Sigmoid colon (tissue), 4 donors: ENCODE results near the gene FBXO21.
A peak's percentile ranks its signal among the peaks of the same experiment; 100 is the strongest.

ENCODE experiments used
- POLR2A ChIP-seq, 2 donors: fragments of 450-650 bp; IDR thresholded peaks; one replicate each; pipeline ENCODE4 v1.6.1; 2016; ENCODE audit warnings: antibody characterized with exemption in 2 of 2, mild to moderate bottlenecking in 2 of 2, moderate library complexity in 2 of 2
- POLR2AphosphoS5 ChIP-seq, 4 donors: sonication (generic); formaldehyde crosslinking; IDR thresholded peaks; one replicate each; pipeline ENCODE4 v1.6.1; 2017; ENCODE audit warnings: antibody characterized with exemption in 4 of 4
- TF ChIP-seq, protein P1 (sequence below), 4 experiments: fragments of 450-650 bp in 3 of 4; fragments of 200-600 bp in 1 of 4; IDR thresholded peaks; one replicate each; pipeline ENCODE4 v1.5.1; 2016 to 2019; ENCODE audit warnings: antibody characterized with exemption in 4 of 4, mild to moderate bottlenecking in 3 of 4, moderate library complexity in 2 of 4

GRCh38 chr12:117212563-117213190 is 22.4 kb upstream of the FBXO21 start:
- TF ChIP-seq, protein P1, sequence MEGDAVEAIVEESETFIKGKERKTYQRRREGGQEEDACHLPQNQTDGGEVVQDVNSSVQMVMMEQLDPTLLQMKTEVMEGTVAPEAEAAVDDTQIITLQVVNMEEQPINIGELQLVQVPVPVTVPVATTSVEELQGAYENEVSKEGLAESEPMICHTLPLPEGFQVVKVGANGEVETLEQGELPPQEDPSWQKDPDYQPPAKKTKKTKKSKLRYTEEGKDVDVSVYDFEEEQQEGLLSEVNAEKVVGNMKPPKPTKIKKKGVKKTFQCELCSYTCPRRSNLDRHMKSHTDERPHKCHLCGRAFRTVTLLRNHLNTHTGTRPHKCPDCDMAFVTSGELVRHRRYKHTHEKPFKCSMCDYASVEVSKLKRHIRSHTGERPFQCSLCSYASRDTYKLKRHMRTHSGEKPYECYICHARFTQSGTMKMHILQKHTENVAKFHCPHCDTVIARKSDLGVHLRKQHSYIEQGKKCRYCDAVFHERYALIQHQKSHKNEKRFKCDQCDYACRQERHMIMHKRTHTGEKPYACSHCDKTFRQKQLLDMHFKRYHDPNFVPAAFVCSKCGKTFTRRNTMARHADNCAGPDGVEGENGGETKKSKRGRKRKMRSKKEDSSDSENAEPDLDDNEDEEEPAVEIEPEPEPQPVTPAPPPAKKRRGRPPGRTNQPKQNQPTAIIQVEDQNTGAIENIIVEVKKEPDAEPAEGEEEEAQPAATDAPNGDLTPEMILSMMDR (IDR thresholded peaks at IDR 0.05), result peak; percentile 28 to 80 (median 60)
- TF ChIP-seq POLR2AphosphoS5 (IDR thresholded peaks at IDR 0.05) (no peak), POLR2A (IDR thresholded peaks at IDR 0.05) (no peak)
